Calu3 (cell line): Measurements from ENCODE around the gene PLA2G6. TPM values are rescaled to one million over a fixed set of nuclear protein-coding genes. Genes with fewer than 3 reads are reported as not detected.

ENCODE experiments used
- BruUV-seq: library from RNA; stranded (reverse); fragments of 400-500 nt; replicated peaks from 2 replicates; lab custom pipeline; 2021; lab: Mats Ljungman, UMichigan
- CTCF ChIA-PET: fragments of 300-600 bp; sonication (Branson Sonifier 250); formaldehyde crosslinking; loops from one replicate; lab custom pipeline; 2022; ENCODE audit warnings: antibody characterized with exemption; lab: Charles Lee
- DNase-seq: peaks from one replicate; pipeline ENCODE4 v3.0.0; 2022
- H3K27ac Mint-ChIP-seq: one replicate; pipeline ENCODE4 v1.8.0; 2022; ENCODE audit warnings: mixed read lengths; ENCODE audit not compliant: unreplicated experiment
- H3K27me3 Mint-ChIP-seq: one replicate; pipeline ENCODE4 v1.8.0; 2022; ENCODE audit warnings: mixed read lengths; ENCODE audit not compliant: unreplicated experiment
- H3K36me3 Mint-ChIP-seq: one replicate; pipeline ENCODE4 v1.8.0; 2022; ENCODE audit warnings: mild to moderate bottlenecking, moderate library complexity, mixed read lengths; ENCODE audit not compliant: insufficient read depth, unreplicated experiment
- H3K4me1 Mint-ChIP-seq: one replicate; pipeline ENCODE4 v1.8.0; 2022; ENCODE audit warnings: mild to moderate bottlenecking, low read depth, mixed read lengths; ENCODE audit not compliant: unreplicated experiment
- H3K4me3 Mint-ChIP-seq: one replicate; pipeline ENCODE4 v1.8.0; 2022; ENCODE audit warnings: mild to moderate bottlenecking, low read depth, moderate library complexity, mixed read lengths; ENCODE audit not compliant: unreplicated experiment
- H3K9me3 Mint-ChIP-seq: one replicate; pipeline ENCODE4 v1.8.0; 2022; ENCODE audit warnings: low read depth, mixed read lengths; ENCODE audit not compliant: unreplicated experiment
- intact Hi-C: fragments of 100-400 bp; cut with micrococcal nuclease; formaldehyde crosslinking; loops from one replicate; pipeline ENCODE4 v1.10.0; 2022; ENCODE audit not compliant: unreplicated experiment
- total RNA-seq: library from RNA; stranded (reverse); gene quantifications from 2 replicates; pipeline ENCODE4 v1.2.3, GENCODE V29; 2022
- TF ChIP-seq, protein P1 (sequence below): fragments of 200-600 bp; IDR thresholded peaks from one replicate; pipeline ENCODE4 v1.8.0; 2022; ENCODE audit warnings: antibody characterized with exemption; ENCODE audit not compliant: unreplicated experiment

Gene PLA2G6
- total RNA-seq, 1 experiment from 2014 or later, result 43.5 TPM

GRCh38 chr22:38109371-38110001, 72.1 kb downstream of the PLA2G6 start:
- peak overlapping the region; percentile 87 for H3K27ac Mint-ChIP-seq
- peaks cover 56% of the 10 kb centered on the region for H3K4me1 Mint-ChIP-seq
- no peaks in the 10 kb centered on the region for H3K9me3 Mint-ChIP-seq
- peaks cover 76% of the 10 kb centered on the region for H3K36me3 Mint-ChIP-seq
- DNase-seq, result no peak
- no TSS peak for BruUV-seq
- intact Hi-C loops, result loop anchor here (10.0 kb wide), 1 partner anchor 55 kb away; no protein-coding TSS in a partner anchor
- H3K27me3 Mint-ChIP-seq, result no peaks in the 10 kb centered on the region
- TF ChIP-seq, protein P1, sequence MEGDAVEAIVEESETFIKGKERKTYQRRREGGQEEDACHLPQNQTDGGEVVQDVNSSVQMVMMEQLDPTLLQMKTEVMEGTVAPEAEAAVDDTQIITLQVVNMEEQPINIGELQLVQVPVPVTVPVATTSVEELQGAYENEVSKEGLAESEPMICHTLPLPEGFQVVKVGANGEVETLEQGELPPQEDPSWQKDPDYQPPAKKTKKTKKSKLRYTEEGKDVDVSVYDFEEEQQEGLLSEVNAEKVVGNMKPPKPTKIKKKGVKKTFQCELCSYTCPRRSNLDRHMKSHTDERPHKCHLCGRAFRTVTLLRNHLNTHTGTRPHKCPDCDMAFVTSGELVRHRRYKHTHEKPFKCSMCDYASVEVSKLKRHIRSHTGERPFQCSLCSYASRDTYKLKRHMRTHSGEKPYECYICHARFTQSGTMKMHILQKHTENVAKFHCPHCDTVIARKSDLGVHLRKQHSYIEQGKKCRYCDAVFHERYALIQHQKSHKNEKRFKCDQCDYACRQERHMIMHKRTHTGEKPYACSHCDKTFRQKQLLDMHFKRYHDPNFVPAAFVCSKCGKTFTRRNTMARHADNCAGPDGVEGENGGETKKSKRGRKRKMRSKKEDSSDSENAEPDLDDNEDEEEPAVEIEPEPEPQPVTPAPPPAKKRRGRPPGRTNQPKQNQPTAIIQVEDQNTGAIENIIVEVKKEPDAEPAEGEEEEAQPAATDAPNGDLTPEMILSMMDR, result no peak
- CTCF ChIA-PET, result no interaction called here
- peak overlapping the region; percentile 79 for H3K4me3 Mint-ChIP-seq

- H3K27ac Mint-ChIP-seq, result peak overlapping the region; percentile 51
- TF ChIP-seq, protein P1, result no peak
- DNase-seq, result no peak
- H3K4me1 Mint-ChIP-seq, result peaks cover 52% of the 10 kb centered on the region
- CTCF ChIA-PET, result no interaction called here
- no peaks in the 10 kb centered on the region for H3K9me3 Mint-ChIP-seq
- no TSS peak for BruUV-seq
- peaks cover 80% of the 10 kb centered on the region for H3K36me3 Mint-ChIP-seq
- intact Hi-C loops, result no loop called here
- H3K4me3 Mint-ChIP-seq, result peak overlapping the region; percentile 79
- no peaks in the 10 kb centered on the region for H3K27me3 Mint-ChIP-seq
Measured at GRCh38 chr22:38108561-38109319, 72.9 kb downstream of the PLA2G6 start.

DNA sequence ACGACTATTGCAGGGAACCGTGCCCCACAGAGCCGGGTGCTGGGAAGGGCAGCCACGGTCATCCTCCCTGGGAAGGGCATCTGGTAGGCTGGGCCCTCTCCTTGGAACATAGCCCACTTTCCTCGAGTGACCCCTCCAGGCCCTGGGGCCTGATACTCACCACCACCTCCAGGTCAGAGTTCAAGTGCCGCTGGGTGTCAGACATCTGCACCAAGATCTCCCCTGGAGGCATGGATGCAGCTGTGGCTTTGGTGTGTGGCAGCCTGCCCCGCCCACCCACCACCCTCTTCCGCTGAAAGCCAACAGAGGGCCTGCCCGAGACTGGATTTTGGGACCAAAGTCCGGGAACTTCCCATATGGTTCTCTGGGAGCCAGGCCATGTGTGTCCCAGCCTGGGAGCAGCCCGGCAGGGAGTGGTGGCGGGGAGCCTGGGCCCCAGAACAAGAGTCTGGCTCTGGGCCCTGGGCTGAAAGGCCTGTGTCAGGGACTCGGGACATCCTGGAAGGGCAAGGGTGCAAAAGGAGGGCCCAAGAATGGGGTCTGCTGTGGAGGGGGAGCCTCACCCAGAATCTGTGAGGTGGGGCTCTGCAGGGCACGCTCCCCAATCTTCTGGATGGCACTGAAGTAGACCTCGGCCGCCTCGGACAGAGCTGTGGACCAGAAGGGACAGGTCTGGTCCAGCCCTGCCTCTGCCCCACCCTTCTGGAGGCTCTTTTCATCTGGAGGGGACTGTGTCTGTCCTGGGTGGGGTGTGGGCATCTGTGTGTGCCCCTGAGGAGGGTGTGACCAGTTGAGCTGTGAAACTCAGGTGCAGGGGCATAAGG, 73.7 kb downstream of the PLA2G6 start:
- H3K4me3 Mint-ChIP-seq, result peak overlapping the region; percentile 79
- H3K9me3 Mint-ChIP-seq, result no peaks in the 10 kb centered on the region
- no peak for DNase-seq
- peaks cover 47% of the 10 kb centered on the region for H3K4me1 Mint-ChIP-seq
- no TSS peak for BruUV-seq
- no peaks in the 10 kb centered on the region for H3K27me3 Mint-ChIP-seq
- H3K36me3 Mint-ChIP-seq, result peaks cover 86% of the 10 kb centered on the region
- CTCF ChIA-PET, result no interaction called here
- TF ChIP-seq, protein P1, result no peak
- intact Hi-C loops, result no loop called here
- H3K27ac Mint-ChIP-seq, result peak overlapping the region; percentile 51

DNA sequence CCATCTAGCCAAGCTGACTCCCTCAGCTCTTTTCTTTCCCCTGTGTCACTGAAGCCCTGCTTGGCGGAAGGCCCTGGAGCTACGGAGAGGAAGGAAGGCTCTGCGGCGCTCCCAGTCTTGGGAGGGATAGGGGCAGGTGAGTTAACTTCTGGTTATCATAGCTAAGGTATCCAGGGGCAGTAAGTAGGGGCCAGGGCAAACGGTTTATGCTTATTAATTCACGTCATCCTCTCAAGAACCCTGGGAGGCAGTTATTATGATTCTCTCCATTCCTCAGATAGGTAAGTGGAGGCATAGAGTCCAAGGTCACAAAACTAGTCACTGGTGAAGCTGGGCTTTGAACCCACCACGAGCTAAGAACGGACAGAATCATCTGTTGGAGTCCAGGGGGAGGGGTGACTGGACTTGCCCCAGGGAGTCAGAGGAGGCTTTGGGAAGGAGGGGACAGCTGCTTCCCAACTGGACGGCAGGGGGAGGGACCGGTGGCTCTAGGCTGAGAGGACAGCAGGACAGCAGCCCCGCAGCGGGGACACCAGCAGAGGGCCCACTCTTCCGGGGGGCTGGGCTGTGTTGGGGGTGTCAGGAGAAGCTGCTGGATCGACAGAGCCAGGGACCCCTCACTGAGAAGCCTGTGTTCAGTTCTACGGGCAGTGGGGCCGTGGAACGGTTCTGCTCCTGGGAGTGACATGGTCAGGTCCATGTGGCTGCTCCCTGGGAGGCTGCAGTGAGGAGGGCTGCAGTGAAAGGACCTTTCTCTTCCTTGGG, 74.6 kb downstream of the PLA2G6 start:
- intact Hi-C loops, result no loop called here
- no peak overlapping the region for H3K4me3 Mint-ChIP-seq
- peaks cover 38% of the 10 kb centered on the region for H3K4me1 Mint-ChIP-seq
- TF ChIP-seq, protein P1, result no peak
- DNase-seq, result no peak
- H3K36me3 Mint-ChIP-seq, result peaks cover 84% of the 10 kb centered on the region
- BruUV-seq, result no TSS peak
- H3K27ac Mint-ChIP-seq, result no peak overlapping the region
- H3K27me3 Mint-ChIP-seq, result no peaks in the 10 kb centered on the region
- no peaks in the 10 kb centered on the region for H3K9me3 Mint-ChIP-seq
- CTCF ChIA-PET, result interaction anchor here (0.6 kb wide), 1 partner anchor 212 kb away, joined by 4 read pairs; no protein-coding TSS in a partner anchor
